ENCODE results near the gene TMA16. TPM values are rescaled to one million over a fixed set of nuclear protein-coding genes. Genes with fewer than 3 reads are reported as not detected.
A peak's percentile ranks its signal among the peaks of the same experiment; 100 is the strongest.

TMA16 gene
- total and polyA plus RNA-seq, 2 experiments from 2014 or later: 26.0 to 26.6 TPM

DNA sequence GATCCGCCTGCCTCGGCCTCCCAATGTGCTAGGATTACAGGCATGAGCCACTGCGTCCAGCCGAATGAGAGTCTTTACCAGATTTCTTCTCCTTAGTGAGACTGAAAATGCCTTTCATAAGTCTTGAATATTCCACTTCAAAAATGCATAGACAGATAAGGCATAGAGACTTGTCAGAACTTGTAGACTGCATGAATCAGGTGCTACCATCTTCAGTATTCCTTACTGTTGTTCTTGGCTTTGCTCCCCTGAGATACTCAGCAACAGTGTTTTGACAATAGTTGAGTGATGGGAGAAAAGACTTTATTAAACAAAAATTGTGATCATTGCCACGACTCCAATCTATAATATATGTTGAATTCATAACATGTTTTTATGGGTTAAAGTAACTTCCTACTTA, 31.9 kb upstream of the TMA16 start:
- TF ChIP-seq EZH2phosphoT487 (IDR thresholded peaks at IDR 0.05; ENCODE audit: insufficient read depth, low read depth) (no peak), EZH2 (IDR thresholded peaks at IDR 0.05; ENCODE audit: insufficient read depth, poor library complexity, severe bottlenecking) (no peak)
- no peak for DNase-seq
- H3K4me3 ChIP-seq: no peak overlapping the region
- no peak overlapping the region for H3K9ac ChIP-seq
- no peak overlapping the region for H3K4me2 ChIP-seq (ENCODE audit: unreplicated experiment)
- H3K27me3 ChIP-seq (replicated peaks; ENCODE audit: insufficient read depth): peaks cover 12% of the 10 kb centered on the region
- no peaks in the 10 kb centered on the region for H3K79me2 ChIP-seq (ENCODE audit: insufficient read depth)
- H2AFZ ChIP-seq: no peak overlapping the region
- H3F3A ChIP-seq (ENCODE audit: insufficient read depth): no peaks in the 10 kb centered on the region
- H3K36me3 ChIP-seq (ENCODE audit: low read depth): no peaks in the 10 kb centered on the region
- H3K9me2 ChIP-seq (ENCODE audit: insufficient read depth): no peaks in the 10 kb centered on the region
- in situ Hi-C loops (cut with MboI): no loop called here
- H3K27ac ChIP-seq: no peak overlapping the region
- H3K4me1 ChIP-seq (ENCODE audit: insufficient read depth): no peaks in the 10 kb centered on the region
- WGBS, 2 experiments (ENCODE audit: low coverage in 1 of 2, low lambda C conversion rate in 2 of 2, missing lambda C conversion rate in 2 of 2): 32 to 43% methylated on average over 5 of the region's 5 CpGs
- H4K20me1 ChIP-seq (ENCODE audit: insufficient read depth): no peaks in the 10 kb centered on the region
- H3K9me3 ChIP-seq (ENCODE audit: low read depth): no peaks in the 10 kb centered on the region

DNA sequence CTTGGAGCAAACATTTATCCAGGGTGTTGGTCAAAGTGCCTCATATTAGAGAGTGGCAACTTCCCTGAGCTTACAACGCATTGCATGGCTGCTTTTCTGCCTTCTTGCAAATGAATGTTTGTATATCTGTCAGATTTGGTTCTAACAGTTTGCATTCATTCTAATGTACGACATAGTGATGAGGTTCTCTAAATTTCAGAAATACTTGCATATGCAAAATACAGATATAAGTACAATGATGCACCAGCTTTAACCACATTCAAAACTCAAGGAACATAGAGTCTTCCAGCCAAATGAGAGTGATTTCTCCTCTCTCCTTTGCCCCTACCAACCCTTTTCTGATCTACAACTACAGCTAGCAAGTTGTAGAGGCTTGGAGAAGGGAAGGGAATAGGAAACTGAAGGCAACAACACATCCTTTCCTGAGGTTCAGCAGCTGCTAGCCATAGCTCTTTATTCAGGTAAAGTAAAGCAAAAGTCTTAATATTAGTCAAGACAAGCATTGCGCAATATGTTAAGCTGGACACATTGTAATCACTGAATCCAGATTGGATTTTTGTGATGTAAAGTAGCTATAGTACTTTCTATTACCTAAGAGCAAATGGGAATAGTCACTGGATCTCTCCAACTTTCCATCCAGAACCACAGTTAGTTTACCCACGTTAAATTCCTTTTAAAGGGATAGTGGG, 27.3 kb upstream of the TMA16 start:
- Histone ChIP-seq H3K79me2 (ENCODE audit: insufficient read depth) (no peaks in the 10 kb centered on the region), H4K20me1 (ENCODE audit: insufficient read depth) (no peaks in the 10 kb centered on the region), H3F3A (ENCODE audit: insufficient read depth) (no peaks in the 10 kb centered on the region), H3K27me3 (replicated peaks; ENCODE audit: insufficient read depth) (peaks cover 6% of the 10 kb centered on the region; the same call in 1 of the 2 replicates), H3K27ac (no peak overlapping the region), H3K4me3 (no peak overlapping the region), H2AFZ (no peak overlapping the region), H3K4me2 (ENCODE audit: unreplicated experiment) (no peak overlapping the region), H3K4me1 (ENCODE audit: insufficient read depth) (no peaks in the 10 kb centered on the region), H3K9ac (no peak overlapping the region), H3K9me2 (ENCODE audit: insufficient read depth) (no peaks in the 10 kb centered on the region), H3K9me3 (ENCODE audit: low read depth) (no peaks in the 10 kb centered on the region), H3K36me3 (ENCODE audit: low read depth) (no peaks in the 10 kb centered on the region)
- TF ChIP-seq EZH2 (IDR thresholded peaks at IDR 0.05; ENCODE audit: insufficient read depth, poor library complexity, severe bottlenecking): no peak
- no peak for TF ChIP-seq EZH2phosphoT487 (IDR thresholded peaks at IDR 0.05; ENCODE audit: insufficient read depth, low read depth)
- WGBS, 2 experiments (ENCODE audit: low coverage in 1 of 2, low lambda C conversion rate in 2 of 2, missing lambda C conversion rate in 2 of 2): 42 to 46% methylated on average over 4 of the region's 4 CpGs
- in situ Hi-C loops (cut with MboI): no loop called here
- DNase-seq: peak; percentile 7

DNA sequence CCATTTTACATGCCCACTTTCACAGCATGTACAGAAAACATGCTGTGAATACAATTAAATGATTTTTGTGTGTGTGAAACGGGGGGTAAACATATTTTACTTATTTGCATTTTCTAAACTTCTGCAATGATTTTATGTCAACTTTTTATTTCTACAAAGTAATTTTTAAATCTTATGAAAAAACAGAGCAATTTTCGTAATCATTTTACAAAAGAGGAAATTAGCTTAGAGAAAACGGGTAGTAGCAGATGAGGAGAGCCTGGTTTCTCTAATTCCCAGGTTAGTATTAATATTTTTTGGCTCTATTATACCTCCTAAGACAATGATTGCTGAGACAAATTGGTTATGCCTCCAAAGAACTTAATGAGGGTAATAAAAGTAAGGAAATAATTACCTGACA, 24.1 kb upstream of the TMA16 start:
- Histone ChIP-seq H3K4me3 (no peak overlapping the region), H2AFZ (no peak overlapping the region), H3K9me3 (ENCODE audit: low read depth) (no peaks in the 10 kb centered on the region), H4K20me1 (ENCODE audit: insufficient read depth) (no peaks in the 10 kb centered on the region), H3F3A (ENCODE audit: insufficient read depth) (no peaks in the 10 kb centered on the region), H3K4me1 (ENCODE audit: insufficient read depth) (no peaks in the 10 kb centered on the region), H3K27me3 (replicated peaks; ENCODE audit: insufficient read depth) (no peaks in the 10 kb centered on the region), H3K36me3 (ENCODE audit: low read depth) (no peaks in the 10 kb centered on the region), H3K9me2 (ENCODE audit: insufficient read depth) (no peaks in the 10 kb centered on the region), H3K9ac (no peak overlapping the region), H3K27ac (no peak overlapping the region), H3K4me2 (ENCODE audit: unreplicated experiment) (no peak overlapping the region), H3K79me2 (ENCODE audit: insufficient read depth) (no peaks in the 10 kb centered on the region)
- no peak for DNase-seq
- in situ Hi-C loops (cut with MboI): no loop called here
- WGBS, 2 experiments (ENCODE audit: low coverage in 1 of 2, low lambda C conversion rate in 2 of 2, missing lambda C conversion rate in 2 of 2): 14 to 16% methylated on average over 3 of the region's 3 CpGs
- no peak for TF ChIP-seq EZH2phosphoT487 (IDR thresholded peaks at IDR 0.05; ENCODE audit: insufficient read depth, low read depth)
- no peak for TF ChIP-seq EZH2 (IDR thresholded peaks at IDR 0.05; ENCODE audit: insufficient read depth, poor library complexity, severe bottlenecking)

DNA sequence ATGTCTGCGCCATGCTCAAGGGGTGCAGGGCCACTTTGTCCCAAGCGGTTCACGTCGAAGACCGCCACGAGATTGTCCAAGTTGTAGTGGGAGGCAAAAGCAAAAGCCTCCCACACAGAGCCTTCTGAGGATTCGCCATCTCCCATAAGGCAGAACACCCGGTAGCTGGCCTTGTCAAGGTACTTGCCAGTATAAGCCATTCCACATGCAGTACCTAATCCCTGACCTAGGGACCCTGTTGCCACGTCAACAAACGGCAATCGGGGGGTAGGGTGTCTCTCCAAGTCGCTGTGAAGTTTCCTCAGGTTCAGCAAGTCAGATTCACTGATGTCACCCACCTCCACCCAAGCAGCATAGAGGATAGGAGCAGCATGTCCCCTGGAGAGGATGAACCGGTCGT, 21.4 kb upstream of the TMA16 start:
- WGBS, 2 experiments (ENCODE audit: low coverage in 1 of 2, low lambda C conversion rate in 2 of 2, missing lambda C conversion rate in 2 of 2): 62 to 69% methylated on average over 13 to 14 of the region's 14 CpGs
- H3K4me2 ChIP-seq (ENCODE audit: unreplicated experiment): no peak overlapping the region
- H3K4me1 ChIP-seq (ENCODE audit: insufficient read depth): no peaks in the 10 kb centered on the region
- TF ChIP-seq EZH2 (IDR thresholded peaks at IDR 0.05; ENCODE audit: insufficient read depth, poor library complexity, severe bottlenecking) (no peak), EZH2phosphoT487 (IDR thresholded peaks at IDR 0.05; ENCODE audit: insufficient read depth, low read depth) (no peak)
- H3K27me3 ChIP-seq (replicated peaks; ENCODE audit: insufficient read depth): no peaks in the 10 kb centered on the region
- H3K9ac ChIP-seq: no peak overlapping the region
- H3F3A ChIP-seq (ENCODE audit: insufficient read depth): no peaks in the 10 kb centered on the region
- no peak for DNase-seq
- no peaks in the 10 kb centered on the region for H3K79me2 ChIP-seq (ENCODE audit: insufficient read depth)
- no peak overlapping the region for H3K27ac ChIP-seq
- no peaks in the 10 kb centered on the region for H4K20me1 ChIP-seq (ENCODE audit: insufficient read depth)
- in situ Hi-C loops (cut with MboI): no loop called here
- H3K9me3 ChIP-seq (ENCODE audit: low read depth): no peaks in the 10 kb centered on the region
- no peak overlapping the region for H2AFZ ChIP-seq
- H3K36me3 ChIP-seq (ENCODE audit: low read depth): no peaks in the 10 kb centered on the region
- no peak overlapping the region for H3K4me3 ChIP-seq
- H3K9me2 ChIP-seq (ENCODE audit: insufficient read depth): no peaks in the 10 kb centered on the region

Measured in GM23248 (cell line).